Esophagus squamous epithelium (tissue), 5 donors: Measurements from ENCODE around the gene GALNTL6. TPM values are rescaled to one million over a fixed set of nuclear protein-coding genes. Genes with fewer than 3 reads are reported as not detected.

Experiments
- DNase-seq: peaks from one replicate; lab custom pipeline; 2025; lab: John Stamatoyannopoulos, UW
- H3K27ac ChIP-seq, 4 donors: fragments of 200-600 bp; sonication (generic); one replicate each; pipeline ENCODE4 v1.5.1; 2016 to 2019; ENCODE audit warnings: mild to moderate bottlenecking in 1 of 4
- H3K27me3 ChIP-seq, 4 donors: fragments of 200-600 bp; sonication (generic); 1 replicate in 3 of 4; 2 replicates in 1 of 4; pipeline versions ENCODE4 v1.5.1 to v1.6.0; 2017 to 2021; ENCODE audit warnings: antibody characterized with exemption in 1 of 4
- H3K36me3 ChIP-seq, 3 donors: fragments of 200-600 bp; sonication (generic); one replicate each; pipeline ENCODE4 v1.5.1; 2016 to 2019
- H3K4me1 ChIP-seq, 3 donors: fragments of 200-600 bp; sonication (generic); one replicate each; pipeline ENCODE4 v1.5.1; 2017 to 2019
- H3K4me3 ChIP-seq, 4 donors: fragments of 200-600 bp; sonication (generic); 1 replicate in 3 of 4; 2 replicates in 1 of 4; pipeline ENCODE4 v1.5.1; 2016 to 2019; ENCODE audit warnings: mild to moderate bottlenecking in 2 of 4, moderate library complexity in 1 of 4
- H3K9me3 ChIP-seq, 3 donors: fragments of 200-600 bp; sonication (generic); one replicate each; pipeline ENCODE4 v1.5.1; 2016 to 2019
- POLR2A ChIP-seq, 4 donors: fragments of 450-650 bp; IDR thresholded peaks; one replicate each; pipeline ENCODE4 v1.6.1; 2017; ENCODE audit warnings: antibody characterized with exemption in 4 of 4, mild to moderate bottlenecking in 4 of 4, moderate library complexity in 3 of 4
- WGBS, 2 donors: methylation state at CpG; one replicate each; pipeline ENCODE4 v1.1.5; 2018; 5-methylcytosine and 5-hydroxymethylcytosine counted together
- intact Hi-C: fragments of 100-400 bp; cut with DNase I; formaldehyde crosslinking; loops from one replicate; pipeline ENCODE4 v1.15.0; 2022
- total RNA-seq, 4 donors: library from RNA; depleted of rRNA; stranded (reverse); fragments of >200 nt; gene quantifications; one replicate each; pipeline ENCODE4 v1.1.0, GENCODE V29; 2016
- TF ChIP-seq, protein P1 (sequence below), 6 experiments: fragments of 450-650 bp in 4 of 6; fragments of 200-600 bp in 2 of 6; sonication (generic) in 2 of 6; IDR thresholded peaks; one replicate each; pipeline ENCODE4 v1.5.1; 2016 to 2019; ENCODE audit warnings: antibody characterized with exemption in 6 of 6, mild to moderate bottlenecking in 4 of 6, moderate library complexity in 4 of 6
- donor health status: DM: yes; HTN: yes; CAD: no.

The GALNTL6 gene
- total RNA-seq, 4 donors from 2014 or later = 0.12 TPM; not detected in 3

DNA sequence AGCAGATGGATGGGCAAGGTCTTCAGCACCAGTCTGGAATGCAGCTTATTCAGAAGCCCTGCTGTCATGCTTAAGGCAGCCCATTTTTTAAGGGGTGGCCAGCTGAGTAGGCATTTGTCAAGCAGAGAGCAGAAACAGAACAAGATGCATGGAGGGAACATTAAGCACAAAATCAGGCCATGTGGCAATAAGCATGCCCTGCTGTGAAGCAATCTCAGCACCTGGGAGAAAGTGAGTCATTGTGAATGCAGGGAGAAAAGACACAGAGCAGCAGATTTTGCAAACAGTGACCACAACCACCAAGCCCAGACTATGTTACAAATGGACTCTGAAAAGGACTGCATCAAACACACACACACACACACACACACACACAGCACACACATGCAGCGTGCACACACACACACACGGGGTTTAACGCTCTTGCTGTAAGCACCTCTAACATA lies 1261.3 kb downstream of the GALNTL6 start:
- intact Hi-C loops = no loop called here
- TF ChIP-seq, protein P1, sequence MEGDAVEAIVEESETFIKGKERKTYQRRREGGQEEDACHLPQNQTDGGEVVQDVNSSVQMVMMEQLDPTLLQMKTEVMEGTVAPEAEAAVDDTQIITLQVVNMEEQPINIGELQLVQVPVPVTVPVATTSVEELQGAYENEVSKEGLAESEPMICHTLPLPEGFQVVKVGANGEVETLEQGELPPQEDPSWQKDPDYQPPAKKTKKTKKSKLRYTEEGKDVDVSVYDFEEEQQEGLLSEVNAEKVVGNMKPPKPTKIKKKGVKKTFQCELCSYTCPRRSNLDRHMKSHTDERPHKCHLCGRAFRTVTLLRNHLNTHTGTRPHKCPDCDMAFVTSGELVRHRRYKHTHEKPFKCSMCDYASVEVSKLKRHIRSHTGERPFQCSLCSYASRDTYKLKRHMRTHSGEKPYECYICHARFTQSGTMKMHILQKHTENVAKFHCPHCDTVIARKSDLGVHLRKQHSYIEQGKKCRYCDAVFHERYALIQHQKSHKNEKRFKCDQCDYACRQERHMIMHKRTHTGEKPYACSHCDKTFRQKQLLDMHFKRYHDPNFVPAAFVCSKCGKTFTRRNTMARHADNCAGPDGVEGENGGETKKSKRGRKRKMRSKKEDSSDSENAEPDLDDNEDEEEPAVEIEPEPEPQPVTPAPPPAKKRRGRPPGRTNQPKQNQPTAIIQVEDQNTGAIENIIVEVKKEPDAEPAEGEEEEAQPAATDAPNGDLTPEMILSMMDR (IDR thresholded peaks at IDR 0.05) = no peak
- Histone ChIP-seq H3K27me3 (no peaks in the 10 kb centered on the region), H3K36me3 (no peaks in the 10 kb centered on the region), H3K4me1 (peaks cover 0 to 34% (median 0%) of the 10 kb centered on the region in 3 donors), H3K9me3 (peaks cover 0 to 13% (median 0%) of the 10 kb centered on the region in 3 donors), H3K27ac (peak overlapping the region in 1 of 4 donors; percentile 27), H3K4me3 (no peak overlapping the region)
- 60 to 80% methylated on average over 3 of the region's 3 CpGs for WGBS, 2 donors
- DNase-seq = no peak

DNA sequence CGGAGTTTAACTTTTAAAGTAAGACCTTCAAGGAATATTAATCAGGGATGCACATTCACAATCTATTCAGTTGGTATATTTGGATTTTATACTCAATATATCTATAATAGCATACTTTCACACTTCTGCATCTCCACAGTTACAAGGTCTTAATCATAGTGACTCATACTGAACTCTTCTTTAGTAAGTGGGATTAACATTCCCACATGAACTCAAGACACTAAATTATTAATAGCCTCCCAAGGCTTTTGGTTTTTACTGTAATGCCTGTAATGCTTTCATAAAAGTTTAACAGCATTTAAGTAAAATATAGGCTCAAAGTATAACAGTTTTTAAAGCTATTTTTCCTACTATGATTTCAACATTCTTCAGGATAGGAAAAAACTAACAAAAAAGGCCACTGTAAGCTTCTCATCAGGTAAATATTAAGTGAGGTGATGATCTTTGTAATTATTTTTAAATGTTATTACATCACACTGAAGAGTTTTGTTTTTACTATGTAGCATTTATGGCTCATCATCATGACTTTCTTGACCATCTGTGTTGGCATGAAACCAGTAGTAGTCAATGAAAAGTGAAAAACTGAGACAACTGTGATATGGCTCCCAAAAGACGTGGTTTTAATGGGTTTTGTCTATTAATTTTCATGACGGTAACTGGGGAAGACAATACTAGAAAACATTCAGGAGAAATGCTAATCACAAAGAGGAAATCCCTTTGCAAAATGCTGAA lies 1263.9 kb downstream of the GALNTL6 start:
- TF ChIP-seq, protein P1 (IDR thresholded peaks at IDR 0.05) = no peak
- no peak for TF ChIP-seq POLR2A (IDR thresholded peaks at IDR 0.05)
- 56 to 70% methylated on average over 3 of the region's 3 CpGs for WGBS, 2 donors
- Histone ChIP-seq H3K27ac (no peak overlapping the region), H3K9me3 (no peaks in the 10 kb centered on the region), H3K27me3 (no peaks in the 10 kb centered on the region), H3K4me3 (no peak overlapping the region), H3K4me1 (peaks cover 0 to 34% (median 0%) of the 10 kb centered on the region in 3 donors), H3K36me3 (no peaks in the 10 kb centered on the region)
- DNase-seq = no peak
- intact Hi-C loops = no loop called here

DNA sequence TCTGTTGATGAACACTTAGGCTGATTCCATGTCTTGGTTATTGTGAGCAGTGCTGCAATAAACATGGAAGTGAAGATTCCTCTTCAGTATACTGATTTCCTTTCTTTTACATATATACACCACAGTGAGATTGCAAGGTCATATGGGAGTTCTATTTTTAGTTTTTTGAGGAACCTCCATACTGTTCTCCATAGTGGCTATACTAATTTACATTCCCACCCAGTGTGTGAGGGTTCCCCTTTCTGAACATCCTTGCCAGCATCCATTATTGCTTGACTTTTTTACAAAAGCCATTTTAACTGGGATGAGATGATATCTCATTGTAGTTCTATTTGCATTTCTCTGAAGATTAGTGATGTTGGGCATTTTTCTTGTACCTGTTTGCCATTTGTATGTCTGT lies 1274.9 kb downstream of the GALNTL6 start:
- no peaks in the 10 kb centered on the region for H3K36me3 ChIP-seq
- intact Hi-C loops = no loop called here
- no peaks in the 10 kb centered on the region for H3K9me3 ChIP-seq
- peaks cover 0 to 8% (median 0%) of the 10 kb centered on the region in 3 donors for H3K4me1 ChIP-seq
- TF ChIP-seq, protein P1 (IDR thresholded peaks at IDR 0.05) = no peak
- no peak for TF ChIP-seq POLR2A (IDR thresholded peaks at IDR 0.05)
- H3K27ac ChIP-seq = no peak overlapping the region
- no peak overlapping the region for H3K4me3 ChIP-seq
- no peaks in the 10 kb centered on the region for H3K27me3 ChIP-seq
- no peak for DNase-seq
